SW 1271 (cell line): ENCODE data around the gene AVEN.

Source experiments
- DNase-seq, 2 experiments: peaks; one replicate each; lab custom pipeline; 2025; lab: John Stamatoyannopoulos, UW

AVEN gene

DNA sequence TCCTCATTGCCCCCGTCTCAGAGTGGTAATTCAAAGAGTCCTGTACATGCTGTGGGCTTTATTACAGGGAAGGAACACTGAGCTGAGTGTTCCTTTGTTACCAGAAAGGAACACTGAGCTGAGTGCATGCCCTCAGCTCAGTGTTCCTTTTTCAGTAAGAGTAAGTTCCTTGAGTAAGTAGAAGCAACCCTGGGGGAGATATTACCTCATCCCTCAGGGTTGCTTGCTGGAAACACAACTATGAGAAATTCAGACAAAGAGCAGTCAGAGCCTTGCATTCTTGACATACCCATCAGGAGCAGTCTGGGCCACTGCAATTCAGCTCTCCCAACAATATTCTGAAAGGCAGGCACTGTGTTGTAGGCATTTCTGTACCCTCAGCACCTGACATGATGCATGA lies 53.7 kb downstream of the AVEN start:
- DNase-seq = no peak

DNA sequence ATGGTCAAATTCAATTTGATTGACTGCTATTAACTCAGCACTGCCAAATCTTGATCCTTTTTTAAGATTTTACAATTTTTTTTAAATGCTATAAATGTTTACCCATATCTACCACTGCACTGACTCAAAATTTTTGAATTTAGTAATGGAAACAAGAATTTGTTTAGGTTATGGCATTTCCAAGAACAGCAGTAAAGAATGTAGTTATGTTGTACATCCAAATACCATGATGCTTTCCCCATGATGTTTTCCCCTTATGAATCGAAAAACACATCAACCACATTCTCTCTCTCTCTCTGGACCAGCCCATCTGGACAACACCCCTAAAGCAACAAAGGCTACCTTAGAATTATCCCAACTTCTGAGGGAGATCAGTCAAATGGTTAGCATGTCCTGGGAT lies 56.5 kb downstream of the AVEN start:
- DNase-seq = no peak

DNA sequence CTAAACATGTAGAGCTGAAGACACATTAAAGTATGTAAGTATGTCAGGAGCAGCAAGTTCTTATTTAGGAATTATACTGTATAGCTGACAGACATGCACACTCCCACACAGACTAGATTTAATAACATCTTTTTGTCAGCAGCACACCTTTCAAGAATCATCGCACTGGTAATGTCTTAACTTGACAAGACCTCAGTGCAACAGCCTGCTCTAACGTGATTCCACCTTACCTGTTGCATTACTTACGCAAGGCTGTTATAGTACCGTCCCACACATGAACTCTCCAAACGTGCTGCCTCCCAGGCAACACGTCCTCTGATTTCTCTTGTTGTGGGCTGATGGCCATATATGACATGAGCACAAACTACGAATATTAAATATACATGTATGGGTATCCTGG lies 58.8 kb downstream of the AVEN start:
- DNase-seq = no peak

DNA sequence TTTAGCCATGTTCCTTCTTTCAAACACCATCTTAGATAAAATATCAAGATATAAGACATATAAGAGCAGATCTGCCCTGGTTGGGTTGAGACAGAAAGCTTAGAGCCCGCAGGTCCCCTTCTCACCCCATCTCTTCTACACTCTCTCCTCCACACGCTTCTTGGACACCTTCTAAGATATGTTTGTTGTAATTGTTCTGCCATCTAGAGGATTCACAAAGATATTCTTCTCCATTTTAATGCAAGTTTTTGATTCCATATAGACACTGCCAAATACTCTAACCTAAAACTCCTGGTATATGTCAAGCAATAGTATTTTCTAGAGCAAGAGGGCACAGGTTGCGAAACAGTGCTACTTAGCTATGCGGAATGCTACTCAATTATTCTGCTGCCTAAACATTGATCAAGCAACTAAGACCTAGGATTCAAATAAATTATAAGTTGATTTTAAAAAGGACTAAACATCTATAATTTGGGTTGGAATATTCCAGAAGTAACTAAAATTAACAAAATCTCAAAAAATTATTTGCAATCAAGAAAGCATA lies 63.9 kb downstream of the AVEN start:
- DNase-seq = peak in 1 of 2 experiments; percentile 14

DNA sequence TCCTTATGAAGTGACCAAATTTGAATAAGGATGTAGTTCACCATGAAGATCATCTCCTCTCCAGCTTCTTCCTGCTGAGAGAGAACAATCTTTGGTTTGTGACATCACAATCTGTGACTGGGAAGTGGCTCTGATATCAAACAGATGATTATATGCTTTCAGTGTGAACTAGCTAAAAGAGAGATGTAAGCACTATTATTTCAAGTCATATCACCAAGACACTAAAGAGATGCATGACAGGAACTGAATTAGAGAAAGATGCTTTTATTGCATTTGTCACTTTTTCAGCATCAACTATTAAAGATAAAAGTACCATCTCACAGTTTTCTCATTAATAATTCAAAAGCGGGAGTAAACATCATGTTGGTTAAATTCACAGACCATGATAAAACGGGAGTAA lies 67.2 kb downstream of the AVEN start:
- no peak for DNase-seq

DNA sequence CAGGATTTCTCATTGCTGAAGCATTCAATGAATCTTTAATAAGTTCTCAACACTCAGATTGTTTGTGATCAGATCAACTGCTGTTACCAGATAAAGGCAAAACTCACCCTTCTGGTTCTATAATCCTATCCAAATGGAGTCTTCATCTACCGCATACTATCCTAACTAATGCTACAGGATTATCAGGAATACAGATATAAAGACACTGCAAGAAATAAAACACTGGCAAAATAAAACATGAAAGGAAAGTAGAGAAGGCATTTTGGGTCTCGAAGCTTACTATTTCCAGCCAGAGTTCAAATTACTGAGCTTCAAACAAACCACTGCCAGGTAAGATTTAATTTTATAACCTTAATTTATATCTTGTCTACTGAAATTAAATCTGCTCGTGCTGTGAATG lies 70.2 kb downstream of the AVEN start:
- DNase-seq = no peak

DNA sequence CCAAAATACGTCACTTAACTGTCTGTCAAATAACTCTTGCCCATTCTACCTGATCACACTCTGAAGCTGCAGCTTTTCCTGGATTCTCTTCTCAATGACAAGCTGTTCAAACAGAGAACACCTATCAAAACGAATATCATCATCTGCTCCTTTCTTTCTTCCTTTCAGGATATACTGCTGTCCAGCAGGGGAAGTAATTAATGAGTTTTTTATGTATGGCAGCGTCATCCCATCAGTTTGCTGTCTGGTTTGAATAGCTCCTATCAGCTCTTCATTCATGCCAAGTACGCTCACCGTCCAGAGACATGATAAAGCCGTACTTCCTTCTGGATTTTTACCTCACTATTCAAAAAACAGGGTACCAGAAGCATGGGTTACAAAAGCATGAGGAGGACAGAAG lies 70.8 kb downstream of the AVEN start, which contains the start of gene CHRM5:
CHRM5 (plus strand) TSS at position 274 of the 400 bp plus-strand sequence. CDS start 94,221 bp downstream, outside the sequence.
- DNase-seq = no peak

DNA sequence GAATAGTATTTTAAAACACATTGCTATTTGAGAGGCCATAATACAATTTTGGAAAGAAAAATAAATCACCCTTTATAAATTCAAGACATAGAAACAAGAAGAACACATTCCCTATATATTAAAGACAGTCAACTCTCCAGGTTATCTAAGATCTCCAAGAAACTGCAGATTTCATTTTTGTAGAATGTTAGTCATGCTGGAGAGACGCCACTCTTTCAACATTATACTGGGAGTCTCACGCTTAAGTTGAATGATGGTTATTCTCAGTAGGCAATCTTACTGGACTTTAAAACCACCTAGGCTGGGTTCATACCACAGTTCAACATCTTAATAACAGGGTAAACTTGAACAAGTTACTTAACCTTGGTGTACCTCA lies 74.4 kb downstream of the AVEN start:
- DNase-seq = no peak

DNA sequence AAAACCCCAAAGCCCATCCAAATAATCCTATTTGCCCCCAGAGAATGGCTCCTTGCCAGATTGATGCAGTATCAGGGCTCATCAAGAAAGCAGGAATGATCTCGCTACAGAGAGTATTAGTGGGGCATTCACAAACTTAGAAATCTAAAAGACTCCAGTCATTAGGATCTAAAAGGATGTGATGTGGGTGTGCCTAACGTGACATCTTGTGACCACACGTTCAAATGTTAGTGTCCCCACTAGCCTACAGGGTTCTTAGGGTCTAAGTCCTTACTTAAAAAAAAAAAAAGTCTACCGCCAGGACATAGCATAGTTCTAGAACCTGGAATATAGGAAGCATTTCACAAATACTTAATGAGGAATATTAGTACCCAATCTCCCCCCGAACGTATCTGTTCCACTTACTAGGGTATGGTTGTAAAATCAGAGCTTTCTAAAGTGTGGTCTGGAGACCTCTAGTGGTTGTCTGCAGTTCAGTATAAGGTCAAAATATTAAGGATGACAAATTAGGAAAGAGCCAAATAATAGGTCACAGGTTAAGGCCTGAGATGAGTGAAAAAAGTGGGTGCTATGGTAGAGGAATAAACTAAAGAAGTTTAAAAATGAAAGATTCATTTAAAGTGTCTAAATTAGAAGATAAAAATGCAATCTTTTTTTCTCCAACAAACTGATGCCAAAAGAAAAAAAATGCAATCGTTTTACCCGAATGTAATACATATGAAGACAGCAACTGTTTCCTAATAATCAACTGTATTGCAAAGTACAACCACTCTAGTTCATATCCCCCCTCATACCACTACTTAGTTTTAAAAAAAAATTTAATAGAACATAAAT lies 75.0 kb downstream of the AVEN start:
- peak in 1 of 2 experiments; percentile 11 for DNase-seq

DNA sequence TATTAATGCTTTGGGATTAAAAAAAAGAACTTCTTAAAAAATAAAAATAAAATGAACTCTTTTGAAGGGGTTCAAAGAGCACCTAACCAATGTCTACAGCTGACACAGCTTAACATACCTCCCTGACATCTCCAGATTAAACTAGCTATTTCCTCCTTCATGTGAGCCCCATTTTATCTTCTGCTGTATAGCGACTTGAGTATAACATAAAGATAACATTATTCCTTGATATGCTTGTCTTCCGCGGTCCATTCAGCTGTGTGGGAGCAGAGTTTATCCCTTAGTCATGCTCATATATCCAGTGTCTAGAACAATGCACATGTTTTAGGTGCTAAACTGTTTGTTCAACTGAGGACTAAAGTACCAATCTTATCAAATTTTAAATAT lies 78.5 kb downstream of the AVEN start:
- no peak for DNase-seq

DNA sequence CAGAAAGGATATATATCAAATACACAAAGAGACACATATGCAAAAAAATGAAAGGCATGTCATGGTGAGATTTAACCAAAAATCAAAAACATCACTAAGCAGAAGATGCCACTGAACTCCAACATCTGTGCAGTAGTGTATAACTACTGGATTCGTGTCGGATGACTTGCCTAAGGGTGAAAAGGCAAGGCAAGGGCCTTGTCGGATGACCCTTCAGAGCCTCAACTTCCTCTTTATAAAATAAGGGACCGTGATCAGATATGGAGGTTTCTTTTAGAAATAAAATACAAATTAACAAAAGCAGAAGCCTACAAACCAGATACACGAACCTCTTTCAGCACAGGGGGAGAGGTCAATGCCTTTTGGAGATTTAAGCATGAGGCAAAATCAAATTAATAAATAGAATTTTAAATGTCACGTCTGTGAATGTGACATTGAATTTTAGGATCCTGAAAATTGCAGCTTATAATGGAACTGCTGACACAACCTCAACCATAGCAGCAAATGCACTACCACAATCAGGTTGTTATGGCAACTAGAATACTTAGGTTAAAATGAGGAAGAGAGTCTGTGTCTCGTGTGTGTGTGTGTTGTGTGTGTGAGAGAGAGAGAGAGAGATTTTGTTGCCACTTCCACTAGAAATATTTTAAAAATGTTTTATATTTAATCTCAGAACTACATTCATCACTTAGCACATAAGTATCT lies 79.0 kb downstream of the AVEN start:
- DNase-seq = no peak

DNA sequence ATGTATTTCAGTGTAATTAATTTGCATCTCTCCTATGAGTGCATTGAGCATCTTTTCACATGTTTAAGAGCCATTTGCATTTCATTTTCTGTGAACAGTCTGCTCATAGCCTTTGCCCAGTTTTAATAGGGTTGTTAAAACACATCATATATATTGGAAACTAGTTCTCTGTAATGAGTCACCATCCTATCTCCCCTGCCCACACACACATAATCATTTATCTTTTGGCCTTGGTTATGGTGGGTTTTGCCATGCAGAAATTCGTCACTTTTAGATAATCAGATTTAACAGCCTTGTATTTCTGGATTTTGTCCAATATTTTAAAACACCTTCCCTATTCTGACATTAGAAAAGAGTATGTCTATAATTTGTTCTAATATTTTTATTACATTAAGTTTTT lies 82.6 kb downstream of the AVEN start:
- no peak for DNase-seq

DNA sequence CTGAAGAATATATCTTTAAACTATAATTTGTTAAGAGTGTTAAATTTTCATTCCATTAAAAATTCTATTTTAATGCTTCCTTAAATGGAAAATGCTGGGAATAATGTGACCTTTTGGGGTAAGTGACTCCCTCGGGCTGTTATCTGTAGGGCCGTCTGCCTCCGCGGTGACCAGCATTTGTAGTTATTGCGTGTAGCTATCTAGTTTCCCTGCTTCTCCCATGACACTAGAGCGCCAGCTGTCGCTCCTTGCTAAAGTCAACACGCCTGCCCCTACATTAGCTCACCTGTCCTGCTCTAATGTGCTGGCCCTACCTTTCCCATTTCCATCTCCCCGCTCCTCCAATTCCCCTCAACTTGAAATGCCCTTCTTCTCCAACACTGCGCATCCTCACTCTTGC lies 83.1 kb downstream of the AVEN start:
- no peak for DNase-seq

DNA sequence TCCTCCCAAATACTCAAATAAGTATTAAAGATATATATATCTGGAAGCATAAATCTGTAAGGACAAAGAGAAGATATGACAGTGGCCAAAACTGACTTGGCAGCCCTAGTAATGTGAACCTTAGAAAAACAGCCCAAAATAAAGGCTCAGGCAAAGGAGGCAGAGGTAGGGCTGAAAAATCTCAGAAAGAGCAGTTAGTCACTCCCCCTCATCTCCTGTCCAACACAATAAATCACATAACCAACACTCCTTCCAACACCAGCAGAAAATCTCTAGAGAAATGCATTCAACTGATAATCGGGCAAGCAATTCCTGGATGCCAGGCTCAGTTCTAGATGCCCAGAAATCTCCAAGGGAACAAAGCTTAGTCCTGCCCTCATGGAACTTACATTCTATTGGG lies 92.9 kb downstream of the AVEN start:
- no peak for DNase-seq

DNA sequence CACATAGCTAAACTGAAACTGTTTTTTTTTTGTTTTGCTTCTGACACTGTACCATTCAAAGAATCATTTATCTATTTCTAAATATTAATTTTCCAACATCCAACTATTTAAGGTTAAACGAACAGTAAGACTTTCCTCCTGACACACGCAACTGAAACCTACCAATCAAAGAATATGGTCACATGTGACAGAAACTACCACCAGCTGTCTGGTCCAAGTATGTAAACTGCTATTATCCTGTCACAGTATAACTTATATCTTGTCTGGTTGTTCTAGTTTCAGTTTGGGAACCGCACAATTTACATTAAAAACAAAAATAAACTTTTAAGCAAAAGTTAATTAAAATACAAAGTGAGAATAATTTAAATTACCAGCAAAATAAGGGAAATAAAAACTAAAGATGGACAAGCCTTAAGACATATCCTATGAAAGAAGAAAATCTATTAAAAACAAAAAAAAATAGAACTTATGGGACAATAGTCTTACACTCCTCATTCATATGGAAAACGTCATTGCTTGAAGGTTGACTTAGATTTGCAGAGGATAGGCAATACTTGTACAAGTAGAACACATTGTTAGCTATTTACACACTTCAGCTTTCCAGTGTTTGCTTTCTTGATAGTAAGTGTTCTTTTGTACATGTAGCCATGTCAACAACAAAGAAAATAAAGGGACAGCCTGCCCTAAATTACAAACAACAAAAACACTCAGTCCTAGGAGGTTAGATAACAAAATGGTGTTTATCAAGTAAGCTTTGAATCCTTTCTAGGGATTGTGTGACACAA lies 97.5 kb downstream of the AVEN start:
- DNase-seq = no peak

DNA sequence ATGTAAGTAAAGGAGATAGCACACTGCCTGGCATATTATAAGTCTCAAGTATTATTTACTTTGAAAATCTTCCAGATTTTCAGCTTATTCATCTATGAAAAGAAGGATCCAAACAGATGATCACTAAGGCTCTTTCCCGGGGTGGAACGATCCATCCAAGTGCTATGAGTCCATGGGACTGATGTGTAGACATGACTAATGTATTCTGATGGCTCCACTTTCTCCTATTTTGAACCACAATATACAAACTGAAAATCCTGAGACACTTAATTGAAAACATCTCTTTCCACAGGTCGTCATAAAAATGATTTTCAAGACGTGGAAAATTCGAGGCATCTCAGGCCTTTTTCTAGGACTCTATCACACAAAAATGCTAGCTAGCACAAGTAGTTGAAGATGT lies 104.1 kb downstream of the AVEN start:
- no peak for DNase-seq

DNA sequence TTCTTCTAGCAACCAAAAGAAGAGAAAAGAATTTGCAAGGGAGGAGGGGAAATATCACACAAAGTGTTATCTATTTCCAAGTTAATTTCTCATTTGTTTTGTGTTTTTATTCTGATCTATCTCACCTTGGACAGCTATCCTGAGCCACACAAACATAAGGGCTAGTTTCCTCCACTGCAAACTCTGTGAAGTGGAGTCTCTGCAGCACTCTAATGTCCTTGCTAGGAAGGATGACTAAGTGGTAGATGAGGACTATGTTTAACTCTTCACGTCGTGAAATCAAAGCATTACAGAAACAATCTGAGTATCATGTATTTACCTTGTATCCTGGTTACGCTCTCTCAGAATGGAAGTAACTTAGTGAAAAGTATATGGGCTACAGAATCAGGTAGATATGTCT lies 104.6 kb downstream of the AVEN start:
- DNase-seq = no peak

DNA sequence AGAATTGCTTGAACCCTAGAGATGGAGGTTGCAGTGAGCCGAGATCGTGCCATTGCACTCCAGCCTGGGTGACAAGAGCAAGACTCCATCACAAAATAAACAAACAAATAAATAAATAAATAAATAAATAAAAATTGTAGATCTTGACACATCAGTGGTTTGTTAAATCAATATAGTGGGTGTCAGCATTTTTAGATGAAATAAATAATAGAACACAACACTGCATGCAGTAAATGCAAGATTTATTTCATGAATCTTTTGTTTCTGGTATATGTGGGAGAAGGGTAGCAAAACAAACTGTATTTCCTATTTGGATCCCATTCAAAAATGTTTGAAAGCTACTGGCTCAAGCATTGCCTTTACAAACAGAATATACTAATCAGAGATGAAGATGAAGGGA lies 106.3 kb downstream of the AVEN start:
- DNase-seq = no peak

DNA sequence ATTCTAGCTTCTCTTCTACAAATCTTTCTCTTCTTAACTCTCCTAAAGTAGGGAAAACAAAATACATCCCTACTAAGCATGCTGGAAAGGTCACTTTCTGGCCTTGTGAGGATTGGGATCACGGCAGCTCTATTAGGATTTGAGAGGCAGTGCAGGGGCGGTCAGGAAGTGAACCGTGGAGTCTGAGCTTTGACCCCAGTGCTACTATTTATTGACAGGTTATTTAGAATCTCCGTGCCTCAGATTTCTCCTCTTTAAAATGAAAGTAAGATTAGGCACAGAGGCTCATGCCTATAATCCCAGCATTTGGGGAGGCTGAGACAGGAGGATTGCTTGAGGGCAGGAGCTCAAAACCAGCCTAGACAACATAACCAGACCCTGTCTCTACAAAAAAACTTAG lies 112.7 kb downstream of the AVEN start:
- DNase-seq = no peak

DNA sequence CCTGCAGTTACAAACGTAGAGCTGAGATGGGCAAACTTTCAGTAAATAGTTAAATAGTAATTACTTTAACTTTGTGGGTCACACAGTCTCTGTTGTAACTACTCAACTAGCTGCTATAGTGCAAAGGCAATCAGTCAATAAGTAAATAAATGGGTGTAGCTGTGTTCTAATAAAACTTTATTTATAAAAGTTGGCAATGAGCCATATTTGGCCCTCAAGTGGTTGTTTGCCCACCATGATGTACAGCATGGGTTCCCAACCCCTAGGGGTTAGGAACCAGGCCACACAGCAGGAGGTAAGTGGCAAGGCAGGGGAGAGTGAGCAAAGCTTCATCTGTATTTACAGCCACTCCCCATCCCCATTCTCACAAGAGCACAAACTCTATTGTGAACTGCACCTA lies 115.6 kb downstream of the AVEN start:
- no peak for DNase-seq

DNA sequence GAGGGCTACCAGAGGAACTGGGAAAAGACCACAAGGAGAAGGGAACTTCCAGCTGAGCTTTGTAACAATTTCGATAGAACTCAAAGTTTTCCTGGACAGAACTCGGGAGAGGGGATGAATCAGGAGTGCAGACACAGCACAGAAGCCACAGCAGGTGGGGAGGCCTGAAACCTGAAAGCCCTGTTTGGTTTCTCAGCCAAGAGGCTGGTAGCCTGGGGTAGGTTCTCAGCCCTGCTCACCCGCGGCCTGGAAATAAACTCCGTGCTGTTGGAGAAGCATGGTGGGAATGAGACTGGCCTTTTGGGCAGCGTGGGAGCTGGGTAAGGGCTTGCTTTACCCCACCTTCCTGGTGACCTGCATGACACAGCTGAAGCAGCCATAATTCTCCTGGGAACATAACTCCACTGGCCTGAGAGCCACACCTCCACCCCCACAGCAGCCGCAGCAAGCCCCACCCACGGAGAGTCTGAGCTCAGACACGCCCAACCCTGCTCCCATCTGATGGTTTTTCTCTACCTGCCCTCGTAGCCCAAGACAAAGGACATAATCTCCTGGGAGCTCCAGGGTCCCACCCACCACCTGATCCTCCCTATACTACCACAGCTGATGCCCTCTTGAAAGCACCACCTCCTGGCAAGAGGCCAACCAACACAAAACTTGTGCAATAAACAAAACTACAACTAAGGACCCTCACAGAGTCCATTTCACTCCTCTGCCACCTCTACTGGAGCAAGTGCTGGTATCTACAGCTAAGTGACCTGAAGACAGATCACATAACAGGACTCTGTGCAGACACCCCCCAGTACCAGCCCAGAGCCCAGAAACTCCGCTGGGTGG lies 123.2 kb downstream of the AVEN start:
- no peak for DNase-seq

DNA sequence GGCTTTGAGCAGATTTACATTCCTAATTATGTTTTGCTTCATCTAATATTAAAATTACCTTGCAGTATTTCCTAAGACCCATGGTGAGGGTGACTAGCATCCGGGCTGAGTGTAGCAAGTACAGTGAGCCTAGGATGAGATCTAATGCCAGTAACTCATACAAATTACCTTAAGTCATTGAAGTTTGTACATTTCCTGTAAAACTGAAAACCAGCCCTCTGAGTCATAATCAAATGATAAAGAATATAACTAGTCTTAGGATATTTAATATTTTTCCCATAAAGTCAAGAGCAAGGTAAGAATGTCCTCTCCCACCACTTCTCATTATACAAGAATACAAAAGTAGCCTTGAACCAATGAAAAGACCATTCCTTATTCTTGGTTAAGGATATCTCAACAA lies 125.5 kb downstream of the AVEN start:
- DNase-seq = no peak
